ENCODE results near the gene HACE1.
"Not testable (repeated sequence)": the region's sequence is repeated elsewhere in the genome, so short reads cannot be mapped to it uniquely, and the experiment has no call there.

HACE1 gene

DNA sequence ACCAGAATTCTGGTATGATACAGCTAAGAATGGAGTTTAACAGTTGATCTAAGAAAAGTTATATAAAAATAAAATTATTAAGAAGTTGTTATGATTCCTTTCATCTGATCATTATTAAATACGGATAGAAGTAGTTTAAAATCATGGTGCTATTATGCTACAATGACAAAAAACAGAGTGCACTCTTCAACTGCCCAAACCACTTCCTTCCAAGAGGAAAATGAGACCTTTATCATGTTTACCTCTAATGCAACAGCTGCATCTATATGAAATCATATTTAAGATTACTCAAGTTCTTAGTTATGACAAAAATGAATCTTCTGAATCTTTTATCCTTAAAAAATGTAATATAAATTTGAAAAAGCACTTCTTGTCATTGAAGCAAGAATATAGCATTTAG lies 31.2 kb downstream of the HACE1 start:
- DNase-seq, result no peak

DNA sequence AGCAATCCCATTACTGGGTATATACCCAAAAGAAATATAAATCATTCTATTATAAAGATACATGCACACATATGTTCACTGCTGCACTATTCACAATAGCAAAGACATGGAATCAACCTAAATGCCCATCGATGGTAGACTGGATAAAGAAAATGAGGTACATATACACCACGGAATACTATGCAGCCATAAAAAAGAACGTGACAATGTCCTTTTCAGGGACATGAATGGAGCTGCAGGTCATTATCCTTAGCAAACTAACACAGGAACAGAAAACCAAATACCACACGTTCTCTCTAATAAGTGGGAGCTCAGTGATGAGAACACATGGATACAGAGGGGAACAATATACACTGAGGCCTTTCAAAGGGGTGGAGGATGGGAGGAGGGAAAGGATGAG lies 38.9 kb downstream of the HACE1 start:
- DNase-seq, result not testable (repeated sequence)

- no peak for DNase-seq
Observed at GRCh38 chr6:104816125-104816524, 43.6 kb downstream of the HACE1 start.

- DNase-seq, result no peak
Observed at GRCh38 chr6:104814743-104815142, 45.0 kb downstream of the HACE1 start.

DNA sequence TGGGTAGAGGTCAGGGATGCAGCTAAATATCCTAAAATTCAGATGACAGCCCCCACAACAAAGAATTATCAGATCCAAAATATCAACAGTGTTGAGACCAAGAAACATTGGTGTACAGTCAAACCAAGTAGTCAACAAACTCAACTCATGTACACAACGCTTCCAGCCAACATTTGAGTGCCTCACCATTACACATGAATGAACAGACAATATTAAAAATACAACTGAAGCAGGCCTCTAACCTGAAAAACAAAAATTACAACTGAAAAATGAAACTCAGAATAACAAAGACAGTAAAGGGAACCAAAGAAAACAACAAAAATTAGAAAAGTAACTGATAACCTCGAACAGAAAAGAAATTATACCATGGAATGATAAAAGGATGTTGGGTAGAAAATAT lies 46.2 kb downstream of the HACE1 start:
- DNase-seq, result no peak

- no peak for DNase-seq
Observed at GRCh38 chr6:104809116-104809515, 50.6 kb downstream of the HACE1 start.

DNA sequence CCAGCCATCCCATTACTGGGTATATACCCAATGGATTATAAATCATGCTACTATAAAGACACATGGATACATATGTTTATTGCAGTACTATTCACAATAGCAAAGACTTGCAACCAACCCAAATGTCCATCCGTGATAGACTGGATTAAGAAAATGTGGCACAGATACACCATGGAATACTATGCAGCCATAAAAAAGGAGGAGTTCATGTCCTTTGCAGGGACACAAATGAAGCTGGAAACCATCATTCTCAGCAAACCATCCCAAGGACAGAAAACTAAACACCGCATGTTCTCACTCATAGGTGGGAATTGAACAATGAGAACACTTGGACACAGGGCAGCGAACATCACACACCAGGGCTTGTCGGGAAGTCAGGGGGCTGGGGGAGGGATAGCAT lies 54.4 kb downstream of the HACE1 start:
- not testable (repeated sequence) for DNase-seq

DNA sequence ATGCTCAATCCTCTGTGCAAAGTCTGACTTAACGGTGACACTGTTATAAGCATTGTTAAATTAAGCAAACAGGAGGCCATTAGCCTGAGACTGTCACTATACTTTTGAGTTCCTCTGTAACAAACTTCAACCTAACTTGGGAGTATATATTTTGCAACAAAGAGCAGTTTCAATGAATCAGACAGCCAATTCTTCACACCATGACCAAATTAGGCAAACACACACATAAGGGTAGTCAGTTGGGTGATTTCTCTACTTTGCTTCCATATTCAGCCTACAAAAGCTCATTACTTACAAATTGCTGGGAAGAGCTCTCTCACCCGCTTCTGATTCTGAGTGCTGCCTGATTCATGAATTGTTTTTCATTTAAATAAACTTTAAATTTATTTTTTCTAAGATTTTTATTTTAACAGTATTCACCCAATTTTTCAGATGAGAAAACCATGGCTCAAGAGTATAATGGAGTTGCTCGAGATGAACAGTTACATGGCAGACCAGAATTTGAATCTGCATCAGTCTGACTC lies 60.5 kb downstream of the HACE1 start:
- DNase-seq, result peak; percentile 2

DNA sequence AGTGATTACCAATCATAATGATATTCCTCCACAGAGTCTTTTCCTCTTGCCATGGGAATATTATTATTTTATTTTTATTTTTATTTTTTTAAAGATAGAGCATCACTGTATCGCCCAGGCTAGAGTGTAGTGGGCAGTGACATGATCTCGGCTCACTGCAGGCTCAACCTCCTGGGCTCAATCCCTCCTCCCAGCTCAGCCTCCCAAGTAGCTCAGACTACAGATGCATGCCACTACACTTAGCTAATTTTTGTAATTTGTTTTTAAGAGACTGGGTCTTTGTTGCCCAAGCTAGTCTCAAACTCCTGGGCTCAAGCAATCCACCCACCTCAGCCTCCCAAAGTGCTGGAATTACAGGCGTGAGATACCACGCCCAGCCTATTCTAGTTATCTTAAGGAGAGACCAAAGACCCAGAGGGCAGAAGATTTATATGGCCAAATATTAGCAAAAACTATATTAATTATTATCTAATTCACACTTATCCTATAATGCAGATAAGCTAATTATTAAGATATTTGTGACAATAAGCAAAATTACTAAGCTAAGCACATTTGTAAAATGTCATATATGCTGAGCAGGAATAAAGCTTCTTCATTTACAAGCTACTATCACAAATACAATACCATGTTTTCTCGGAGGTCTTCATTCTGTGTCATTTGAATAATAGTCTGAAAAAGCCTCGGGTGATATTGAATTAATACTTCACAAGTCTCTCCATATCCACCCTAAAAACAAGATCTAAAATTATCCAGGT lies 63.5 kb downstream of the HACE1 start:
- no peak for DNase-seq

GRCh38 chr6:104795363-104795762 lies 64.4 kb downstream of the HACE1 start:
- no peak for DNase-seq

- peak; percentile 92 for DNase-seq
Observed at GRCh38 chr6:104789770-104790190, 69.9 kb downstream of the HACE1 start.

GRCh38 chr6:104788400-104788799 lies 71.3 kb downstream of the HACE1 start:
- peak; percentile 43 for DNase-seq

- no peak for DNase-seq
Observed at GRCh38 chr6:104787305-104787704, 72.4 kb downstream of the HACE1 start.

- peak; percentile 88 for DNase-seq
Observed at GRCh38 chr6:104784884-104785283, 74.8 kb downstream of the HACE1 start.

GRCh38 chr6:104771258-104771832 lies 88.4 kb downstream of the HACE1 start:
- DNase-seq, result peak; percentile 45

DNA sequence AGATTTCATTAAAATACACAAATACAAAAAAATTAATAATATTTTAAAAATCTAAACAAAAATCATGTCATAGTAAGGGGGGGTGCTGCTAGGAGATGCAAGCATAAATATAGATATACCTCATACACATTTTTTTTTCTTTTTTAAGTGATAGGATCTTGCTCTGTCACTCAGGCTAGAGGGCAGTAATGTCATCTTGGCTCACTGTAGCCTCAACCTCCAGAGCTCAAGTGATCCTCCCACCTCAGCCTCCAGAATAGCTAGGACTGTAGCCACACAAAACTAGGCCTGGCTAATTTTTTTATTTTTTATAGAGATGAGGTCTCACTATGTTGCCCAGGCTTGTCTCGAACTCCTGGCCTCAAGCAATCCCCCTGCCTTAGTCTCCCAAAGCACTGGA lies 90.8 kb downstream of the HACE1 start:
- DNase-seq, result no peak

DNA sequence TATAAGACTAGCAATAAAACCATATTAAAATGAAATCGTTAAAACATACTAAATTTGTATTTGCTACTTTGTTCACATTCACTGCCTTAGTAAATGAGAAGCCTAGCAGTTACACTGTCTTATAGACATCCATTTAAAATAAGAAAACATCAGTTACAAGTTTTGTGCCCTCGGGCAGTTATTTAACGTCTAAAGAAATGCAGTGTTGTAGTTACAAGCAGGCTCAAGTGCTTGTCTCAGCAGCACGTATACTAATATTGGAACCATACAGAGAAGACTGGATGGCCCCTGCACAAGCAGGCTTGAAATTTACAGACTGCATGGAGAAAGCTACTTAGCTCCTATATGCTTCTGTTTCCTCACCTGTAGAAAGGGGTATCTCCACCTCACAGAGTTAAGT lies 93.1 kb downstream of the HACE1 start:
- DNase-seq, result no peak

DNA sequence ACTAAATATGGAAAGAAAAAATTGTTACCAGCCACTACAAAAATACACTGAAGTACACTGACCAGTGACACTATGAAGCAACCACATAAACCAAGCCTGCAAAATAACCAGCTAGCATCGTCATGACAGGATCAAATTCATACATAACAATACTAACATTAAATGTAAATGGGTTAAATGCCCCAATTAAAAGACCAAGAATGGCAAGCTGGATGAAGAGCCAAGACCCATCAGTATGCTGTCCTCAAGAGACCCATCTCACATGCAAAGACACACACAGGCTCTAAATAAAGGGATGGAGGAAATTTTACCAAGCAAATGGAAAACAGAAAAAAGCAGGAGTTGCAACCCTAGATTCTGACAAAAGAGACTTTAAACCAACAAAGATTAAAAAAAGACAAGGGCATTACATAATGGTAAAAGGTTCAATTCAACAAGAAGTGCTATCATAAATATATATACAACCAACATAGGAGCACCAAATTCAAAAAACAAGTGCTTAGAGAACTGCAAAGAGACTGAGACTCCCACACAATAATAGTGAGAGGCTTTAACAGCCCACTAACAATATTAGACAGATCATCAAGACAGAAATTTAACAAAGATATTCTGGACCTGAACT lies 104.8 kb downstream of the HACE1 start:
- DNase-seq, result no peak

DNA sequence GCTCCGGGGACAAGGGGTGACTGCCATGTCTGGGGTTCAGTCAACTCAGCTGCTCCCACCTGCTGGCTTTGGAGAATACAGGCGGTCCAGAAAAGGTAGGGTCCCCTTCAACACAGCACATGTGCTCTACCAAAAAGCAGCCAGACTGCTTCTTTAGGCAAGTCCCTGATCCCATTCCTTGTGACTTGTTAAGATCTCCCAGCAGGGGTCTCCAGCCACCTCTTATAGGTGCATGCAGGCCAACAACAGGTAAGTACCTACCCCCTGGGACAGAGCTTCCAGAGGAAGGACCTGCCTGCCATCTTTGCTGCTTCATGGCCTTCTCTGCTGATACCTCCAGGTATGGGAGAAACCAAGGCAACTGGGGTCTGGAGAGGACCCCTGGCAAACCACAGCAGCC lies 106.5 kb downstream of the HACE1 start:
- DNase-seq, result no peak

DNA sequence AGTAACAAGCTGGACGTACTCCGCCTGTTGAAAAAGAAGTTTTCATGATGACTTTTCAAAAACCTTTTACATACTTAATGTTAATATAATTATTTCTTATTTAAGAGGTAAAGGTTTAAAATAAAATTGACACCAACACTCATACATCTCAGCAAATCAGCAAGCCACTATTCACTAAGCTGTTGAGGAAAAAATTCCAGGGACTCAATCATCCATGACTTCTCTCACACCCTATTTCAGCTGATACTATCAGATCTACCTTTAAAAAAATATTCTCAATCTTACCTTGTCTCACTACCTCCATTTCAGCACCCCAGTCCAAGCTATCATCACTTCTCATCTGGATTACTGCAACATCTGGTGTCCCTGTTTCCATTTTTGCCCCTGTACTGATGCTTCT lies 109.3 kb downstream of the HACE1 start:
- no peak for DNase-seq

DNA sequence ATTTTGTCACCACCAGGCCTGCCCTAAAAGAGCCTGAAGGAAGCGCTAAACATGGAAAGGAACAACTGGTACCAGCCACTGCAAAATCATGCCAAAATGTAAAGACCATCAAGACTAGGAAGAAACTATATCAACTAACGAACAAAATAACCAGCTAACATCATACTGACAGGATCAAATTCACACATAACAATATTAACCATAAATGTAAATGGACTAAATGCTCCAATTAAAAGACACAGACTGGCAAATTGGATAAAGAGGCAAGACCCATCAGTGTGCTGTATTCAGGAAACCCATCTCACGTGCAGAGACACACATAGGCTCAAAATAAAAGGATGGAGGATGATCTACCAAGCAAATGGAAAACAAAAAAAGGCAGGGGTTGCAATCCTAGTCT lies 120.6 kb downstream of the HACE1 start:
- not testable (repeated sequence) for DNase-seq

DNA sequence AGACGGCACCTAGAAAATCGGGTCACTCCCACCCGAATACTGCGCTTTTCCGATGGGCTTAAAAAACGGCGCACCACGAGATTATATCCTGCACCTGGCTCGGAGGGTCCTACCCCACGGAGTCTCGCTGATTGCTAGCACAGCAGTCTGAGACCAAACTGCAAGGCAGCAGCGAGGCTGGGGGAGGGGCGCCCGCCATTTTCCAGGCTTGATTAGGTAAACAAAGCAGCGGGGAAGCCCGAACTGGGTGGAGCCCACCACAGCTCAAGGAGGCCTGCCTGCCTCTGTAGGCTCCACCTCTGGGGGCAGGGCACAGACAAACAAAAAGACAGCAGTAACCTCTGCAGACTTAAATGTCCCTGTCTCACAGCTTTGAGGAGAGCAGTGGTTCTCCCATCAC lies 122.2 kb downstream of the HACE1 start:
- DNase-seq, result not testable (repeated sequence)

DNA sequence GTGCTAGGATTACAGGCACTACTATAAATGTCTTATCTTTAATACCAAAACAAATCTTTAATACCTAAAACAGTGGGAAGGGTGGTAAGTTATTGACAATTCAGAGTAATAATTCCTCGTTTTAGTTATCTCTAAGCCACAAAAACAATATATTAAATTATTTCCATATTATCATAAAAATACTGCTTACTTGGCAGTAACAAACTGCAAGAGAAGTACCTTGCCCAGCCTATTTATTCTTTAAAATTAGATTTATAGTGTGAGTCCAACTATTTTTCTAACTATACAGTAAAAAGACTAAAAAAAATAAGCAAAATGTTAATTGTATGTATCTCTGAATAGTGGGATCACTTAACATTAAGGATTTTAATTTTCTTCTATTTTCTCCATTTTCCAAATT lies 123.2 kb downstream of the HACE1 start:
- no peak for DNase-seq

GRCh38 chr6:104730450-104730849 lies 129.3 kb downstream of the HACE1 start:
- DNase-seq, result no peak

Measured in fibroblast of skin of back (primary cell).